Left forelimb (tissue), 1 donor: ENCODE data around the gene PCDH9.

Experiments
- DNase-seq: peaks from one replicate; pipeline ENCODE4 v3.0.0-alpha.2; 2018; ENCODE audit warnings: low spot score

The PCDH9 gene

DNA sequence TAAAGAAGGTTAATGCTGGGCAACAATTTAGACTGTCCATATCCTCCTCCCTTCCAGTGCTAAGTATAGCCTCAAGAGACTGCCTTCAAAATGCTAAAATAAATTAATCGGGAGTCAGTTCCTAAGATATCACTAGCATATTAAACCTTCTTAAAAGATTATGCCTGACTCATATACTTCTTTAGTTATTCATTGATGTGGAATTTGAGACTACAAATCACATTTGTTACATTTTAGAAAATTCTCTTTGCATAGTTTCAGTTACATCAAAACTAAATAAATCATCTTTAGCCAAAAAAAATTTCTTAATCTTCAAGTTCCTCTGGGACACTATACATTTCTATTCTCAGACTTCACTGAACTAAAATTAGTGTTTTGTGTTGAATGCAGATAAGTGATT is 769.1 kb downstream of the PCDH9 start:
- no peak for DNase-seq

- DNase-seq = no peak
Measured at GRCh38 chr13:66459634-66460033, 770.5 kb downstream of the PCDH9 start.

- DNase-seq = no peak
Measured at GRCh38 chr13:66459143-66459542, 771.0 kb downstream of the PCDH9 start.

DNA sequence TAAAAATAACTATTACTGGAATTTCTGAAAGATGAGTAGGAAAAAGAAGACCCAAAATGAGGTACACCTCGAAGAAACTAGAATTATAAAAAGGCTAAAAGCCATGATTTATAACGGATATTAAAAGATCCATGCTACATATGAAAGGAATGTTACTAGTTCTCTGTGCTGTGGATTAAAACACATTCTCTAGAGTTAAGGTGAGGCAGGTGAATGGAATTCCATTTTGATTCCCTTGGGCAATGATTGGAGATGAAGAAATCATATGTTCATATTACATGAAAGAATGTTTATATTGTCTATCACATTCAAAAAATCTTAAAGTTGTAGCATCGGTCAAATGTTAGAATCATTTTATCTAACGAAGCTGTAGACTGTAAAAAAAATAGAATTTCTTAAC is 783.7 kb downstream of the PCDH9 start:
- DNase-seq = no peak

DNA sequence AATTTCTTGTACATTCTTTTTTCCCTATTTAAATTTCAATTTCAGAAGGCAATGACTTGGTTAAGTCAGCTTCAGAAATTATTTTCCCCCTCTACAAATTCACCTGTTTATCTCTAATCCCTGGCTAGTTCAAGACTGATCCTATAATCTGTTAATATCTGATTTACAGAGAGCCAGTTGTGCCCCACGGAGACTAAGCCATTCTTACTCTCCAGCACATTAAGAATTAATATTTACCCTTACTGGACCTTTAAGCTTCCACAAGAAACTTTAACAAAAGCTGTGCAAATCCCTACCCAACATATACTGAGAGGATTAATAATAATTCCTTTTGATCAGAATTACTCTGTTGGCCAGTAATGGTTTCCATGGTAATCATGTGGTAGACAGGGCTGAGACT is 786.2 kb downstream of the PCDH9 start:
- DNase-seq = no peak

- DNase-seq = no peak
Measured at GRCh38 chr13:66440938-66441337, 789.2 kb downstream of the PCDH9 start.

GRCh38 chr13:66430728-66431127 is 799.4 kb downstream of the PCDH9 start:
- no peak for DNase-seq

DNA sequence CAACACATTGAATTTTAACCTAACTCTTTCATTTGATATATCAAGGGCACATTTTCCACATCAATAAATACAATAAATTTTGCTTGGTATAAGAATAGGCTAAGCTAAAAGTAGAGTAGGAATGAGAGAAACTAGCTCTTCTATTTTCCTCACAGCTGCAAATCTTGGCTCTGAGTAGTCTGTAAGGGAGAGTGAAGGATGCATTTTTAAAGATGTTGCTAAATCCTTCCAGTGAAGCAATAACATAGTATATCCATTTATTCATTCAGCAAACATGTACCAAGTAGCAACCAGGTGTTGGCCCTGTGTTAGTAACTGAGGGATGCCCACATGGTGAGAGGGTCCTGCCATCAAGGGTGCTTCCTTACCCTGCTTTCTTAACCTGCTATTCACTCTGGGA is 799.9 kb downstream of the PCDH9 start:
- no peak for DNase-seq

DNA sequence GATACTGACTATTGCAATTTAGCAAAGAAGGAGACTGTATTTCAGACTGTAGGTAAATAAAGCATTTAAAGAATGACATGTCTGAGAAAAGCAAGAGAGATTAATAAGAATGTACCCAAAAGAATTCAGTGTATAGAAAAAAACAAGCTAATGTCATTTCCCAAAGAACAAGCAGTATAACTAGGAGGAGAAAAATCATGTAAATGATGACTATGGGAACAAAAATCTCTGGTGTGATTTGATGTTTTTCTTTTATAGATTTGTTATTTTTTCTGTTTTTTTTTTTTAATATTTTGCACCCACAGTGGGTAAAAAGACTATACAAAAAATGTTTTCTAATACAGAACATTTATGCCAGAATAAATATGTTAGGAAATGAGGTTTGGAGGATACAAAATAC is 801.0 kb downstream of the PCDH9 start:
- DNase-seq = no peak

GRCh38 chr13:66427458-66427861 is 802.7 kb downstream of the PCDH9 start:
- no peak for DNase-seq

DNA sequence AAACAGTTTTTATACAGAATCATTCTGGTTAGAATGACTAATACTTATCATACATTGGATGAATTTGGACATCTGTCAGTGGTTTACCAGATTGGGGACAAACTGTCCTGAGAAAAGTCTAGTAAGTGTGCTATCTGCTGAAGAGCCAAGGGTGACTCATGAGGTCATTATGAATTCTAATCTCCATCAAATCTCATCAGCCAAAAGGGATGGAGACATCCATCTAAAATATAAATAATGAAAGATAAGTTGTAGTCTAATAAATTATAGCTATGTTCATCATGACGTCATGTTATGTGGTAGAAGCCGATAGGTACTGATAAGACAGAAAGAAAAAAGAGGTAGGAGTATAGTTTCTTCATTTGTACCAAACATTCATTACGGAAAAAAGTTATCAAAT is 804.4 kb downstream of the PCDH9 start:
- no peak for DNase-seq

DNA sequence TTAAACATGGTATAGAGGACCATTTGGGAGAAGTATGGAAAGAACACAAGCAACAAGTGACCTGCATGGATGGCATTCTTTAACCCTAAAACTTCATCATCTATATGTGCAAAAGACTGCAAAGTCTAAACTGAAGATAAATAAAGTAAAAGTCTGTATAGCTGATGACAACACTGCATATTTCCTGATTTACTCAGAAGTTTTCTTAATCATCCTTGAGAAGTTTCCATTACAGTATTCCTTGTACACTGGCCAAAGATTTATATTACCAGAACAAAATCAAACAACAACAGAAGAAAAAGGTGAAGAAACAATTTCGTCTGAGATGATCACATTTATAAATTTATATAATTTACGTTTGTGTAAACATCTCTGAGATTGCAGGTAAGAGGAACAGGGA is 805.7 kb downstream of the PCDH9 start:
- no peak for DNase-seq

DNA sequence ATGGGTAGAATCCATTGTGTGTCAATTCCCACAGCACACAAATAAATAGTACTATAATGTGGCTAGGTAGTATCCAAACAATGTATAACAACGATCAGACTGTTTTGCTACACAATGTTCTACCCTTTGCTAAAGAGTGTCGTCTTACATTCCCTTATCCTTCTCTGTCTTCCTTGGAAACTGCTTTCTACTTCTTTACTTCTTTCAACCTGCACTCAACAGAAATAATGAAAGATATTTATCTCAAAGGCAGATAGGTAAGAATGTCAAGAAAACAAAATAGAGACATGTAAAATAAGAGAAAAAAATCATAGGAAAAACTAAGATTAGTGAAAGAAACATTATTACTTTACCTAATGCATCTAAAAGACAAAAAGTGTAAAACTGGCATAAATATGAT is 814.7 kb downstream of the PCDH9 start:
- no peak for DNase-seq

- no peak for DNase-seq
Measured at GRCh38 chr13:66414066-66414800, 815.9 kb downstream of the PCDH9 start.

GRCh38 chr13:66410314-66410713 is 819.8 kb downstream of the PCDH9 start:
- DNase-seq = no peak

DNA sequence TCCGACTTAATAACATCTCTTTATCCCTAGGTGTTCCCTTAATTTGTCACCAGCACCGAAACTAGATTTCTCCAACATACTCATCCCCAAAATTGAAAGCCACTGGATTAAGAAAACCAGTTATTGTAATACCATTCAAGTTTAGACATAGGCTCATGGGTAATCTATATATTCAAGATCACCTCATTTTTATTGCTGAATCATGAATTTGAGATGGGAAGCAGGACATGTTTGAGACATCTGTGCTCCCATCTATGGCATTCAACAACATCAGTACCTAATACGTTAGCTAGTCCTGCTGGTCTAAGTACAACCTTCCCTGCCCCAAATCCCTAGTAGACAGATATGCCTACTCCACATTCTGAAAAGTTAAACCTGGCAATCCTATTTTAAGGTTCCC is 820.6 kb downstream of the PCDH9 start:
- DNase-seq = no peak

- no peak for DNase-seq
Measured at GRCh38 chr13:66407128-66407527, 823.0 kb downstream of the PCDH9 start.

GRCh38 chr13:66405908-66406802 is 824.0 kb downstream of the PCDH9 start:
- no peak for DNase-seq

GRCh38 chr13:66402546-66402945 is 827.6 kb downstream of the PCDH9 start:
- DNase-seq = no peak

- DNase-seq = no peak
Measured at GRCh38 chr13:66402066-66402465, 828.1 kb downstream of the PCDH9 start.

DNA sequence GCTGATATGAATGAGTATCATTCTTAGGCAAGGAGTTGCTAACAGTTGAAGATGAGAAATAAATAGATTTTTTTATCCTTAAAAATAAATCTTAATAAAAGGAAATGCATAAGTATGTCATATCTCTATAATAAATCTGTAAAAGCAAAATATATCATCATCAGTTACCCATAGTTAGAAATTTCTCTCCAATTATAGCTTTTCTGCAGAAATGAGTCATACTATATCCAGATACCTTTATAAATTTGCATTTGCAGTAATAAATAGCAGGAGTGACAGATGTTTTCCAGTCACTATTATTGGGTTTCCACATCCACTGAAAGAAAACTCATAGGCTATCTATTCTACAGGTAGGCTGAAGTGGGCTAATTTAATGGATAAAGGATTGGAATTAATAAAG is 829.8 kb downstream of the PCDH9 start:
- DNase-seq = no peak

DNA sequence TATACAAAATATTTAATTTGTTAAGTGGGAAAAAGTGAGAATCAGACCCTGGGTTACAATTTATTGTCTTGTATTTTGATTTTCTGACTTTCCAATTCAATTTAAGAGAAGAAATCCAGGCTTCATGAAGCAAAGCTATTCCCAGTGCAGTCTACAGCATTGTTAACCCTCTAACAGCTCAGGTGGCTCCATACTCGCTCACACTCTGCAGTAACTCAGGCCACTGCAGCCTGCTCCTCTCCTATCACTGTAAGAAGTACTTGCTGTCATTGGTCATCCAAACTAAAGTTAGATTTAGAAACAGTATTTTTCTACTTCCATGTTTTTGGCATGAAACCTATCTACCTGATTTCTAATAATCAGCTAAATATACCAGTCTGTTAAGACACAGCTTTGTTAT is 830.3 kb downstream of the PCDH9 start:
- DNase-seq = no peak

- no peak for DNase-seq
Measured at GRCh38 chr13:66397133-66397532, 833.0 kb downstream of the PCDH9 start.
